Measurements from ENCODE around the gene SDK1. TPM values are rescaled to one million over a fixed set of nuclear protein-coding genes. Genes with fewer than 3 reads are reported as not detected.

The SDK1 gene
- total and polyA plus RNA-seq, 11 donors = 2.2 to 5.8 (median 3.4) TPM

DNA sequence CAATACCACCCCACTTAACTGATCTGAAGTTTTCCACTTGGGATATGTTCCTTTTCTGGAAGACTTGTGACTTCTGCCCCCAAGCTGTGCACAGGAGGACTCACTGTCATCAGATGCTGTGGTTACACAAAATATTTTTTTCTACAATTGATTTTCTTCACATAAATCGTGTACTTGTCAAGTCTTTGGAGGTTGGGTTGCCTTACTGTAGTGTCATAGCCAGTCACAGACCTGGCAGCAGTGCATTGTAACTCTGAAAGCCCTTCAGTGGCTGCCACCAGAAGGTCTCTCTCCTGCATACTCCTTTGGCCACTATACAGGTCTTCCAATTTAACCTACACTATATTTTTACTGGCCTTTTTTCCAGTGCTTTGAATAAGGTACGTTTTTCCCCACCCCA lies 73.2 kb downstream of the SDK1 start:
- Histone ChIP-seq H3K4me3 (no peak overlapping the region), H3K9me3 (no peaks in the 10 kb centered on the region), H3K27ac (no peak overlapping the region), H3K27me3 (peaks cover 0 to 6% (median 0%) of the 10 kb centered on the region in 9 donors), H3K36me3 (no peaks in the 10 kb centered on the region), H3K4me1 (peaks cover 0 to 6% (median 0%) of the 10 kb centered on the region in 12 donors)
- WGBS, 4 donors = 64 to 69% (median 66%) methylated on average over 2 of the region's 2 CpGs
- TF ChIP-seq, protein P1, sequence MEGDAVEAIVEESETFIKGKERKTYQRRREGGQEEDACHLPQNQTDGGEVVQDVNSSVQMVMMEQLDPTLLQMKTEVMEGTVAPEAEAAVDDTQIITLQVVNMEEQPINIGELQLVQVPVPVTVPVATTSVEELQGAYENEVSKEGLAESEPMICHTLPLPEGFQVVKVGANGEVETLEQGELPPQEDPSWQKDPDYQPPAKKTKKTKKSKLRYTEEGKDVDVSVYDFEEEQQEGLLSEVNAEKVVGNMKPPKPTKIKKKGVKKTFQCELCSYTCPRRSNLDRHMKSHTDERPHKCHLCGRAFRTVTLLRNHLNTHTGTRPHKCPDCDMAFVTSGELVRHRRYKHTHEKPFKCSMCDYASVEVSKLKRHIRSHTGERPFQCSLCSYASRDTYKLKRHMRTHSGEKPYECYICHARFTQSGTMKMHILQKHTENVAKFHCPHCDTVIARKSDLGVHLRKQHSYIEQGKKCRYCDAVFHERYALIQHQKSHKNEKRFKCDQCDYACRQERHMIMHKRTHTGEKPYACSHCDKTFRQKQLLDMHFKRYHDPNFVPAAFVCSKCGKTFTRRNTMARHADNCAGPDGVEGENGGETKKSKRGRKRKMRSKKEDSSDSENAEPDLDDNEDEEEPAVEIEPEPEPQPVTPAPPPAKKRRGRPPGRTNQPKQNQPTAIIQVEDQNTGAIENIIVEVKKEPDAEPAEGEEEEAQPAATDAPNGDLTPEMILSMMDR (IDR thresholded peaks at IDR 0.05) = no peak
- no peak for TF ChIP-seq POLR2A (IDR thresholded peaks at IDR 0.05)
- DNase-seq (no peak), ATAC-seq (no peak)
- intact Hi-C loops (cut with DNase I) = no loop called here

DNA sequence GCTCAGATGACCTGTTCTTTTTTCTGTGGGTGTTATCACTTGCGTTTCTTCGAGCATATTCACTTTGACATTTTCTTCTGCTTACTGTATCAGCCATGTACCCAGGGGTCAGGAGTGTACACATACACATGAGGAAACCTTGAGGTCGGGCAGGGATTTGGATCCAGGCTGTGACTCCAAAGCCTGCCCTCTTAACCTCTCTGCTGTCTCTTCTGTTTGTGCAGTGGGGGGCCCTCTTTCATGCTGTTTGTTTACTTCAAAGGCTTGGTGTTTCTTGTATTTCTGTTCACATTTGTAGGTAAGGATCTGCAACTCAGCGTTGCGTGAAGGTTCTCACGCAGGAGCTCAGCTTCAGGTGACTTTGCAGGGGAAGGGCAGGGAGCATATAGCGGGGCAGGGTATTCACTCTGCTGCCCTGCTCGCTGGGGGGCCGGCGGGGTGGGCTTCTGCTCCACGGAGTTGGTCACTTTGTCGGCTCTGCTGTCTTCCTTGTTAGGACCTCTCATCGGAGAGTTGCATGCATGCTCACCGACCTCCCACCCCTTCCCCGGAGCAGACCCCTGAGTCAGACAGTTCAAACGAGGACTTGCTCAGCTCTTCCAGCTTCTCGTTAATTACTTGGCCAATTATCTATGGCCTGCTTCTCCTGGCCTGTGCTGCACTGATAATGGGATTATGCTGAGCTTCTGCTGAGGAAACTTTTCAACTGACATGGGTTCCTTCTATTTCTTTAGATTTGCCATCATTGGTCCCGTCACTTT lies 77.5 kb downstream of the SDK1 start:
- Histone ChIP-seq H3K9me3 (no peaks in the 10 kb centered on the region), H3K36me3 (no peaks in the 10 kb centered on the region), H3K27me3 (peaks cover 0 to 6% (median 0%) of the 10 kb centered on the region in 9 donors), H3K4me1 (no peaks in the 10 kb centered on the region), H3K27ac (no peak overlapping the region), H3K4me3 (no peak overlapping the region)
- DNase-seq (no peak), ATAC-seq (no peak)
- 74 to 88% (median 76%) methylated on average over 18 of the region's 18 CpGs for WGBS, 4 donors
- intact Hi-C loops (cut with DNase I) = no loop called here
- TF ChIP-seq POLR2A (IDR thresholded peaks at IDR 0.05) = no peak
- TF ChIP-seq, protein P1 (IDR thresholded peaks at IDR 0.05) = no peak

DNA sequence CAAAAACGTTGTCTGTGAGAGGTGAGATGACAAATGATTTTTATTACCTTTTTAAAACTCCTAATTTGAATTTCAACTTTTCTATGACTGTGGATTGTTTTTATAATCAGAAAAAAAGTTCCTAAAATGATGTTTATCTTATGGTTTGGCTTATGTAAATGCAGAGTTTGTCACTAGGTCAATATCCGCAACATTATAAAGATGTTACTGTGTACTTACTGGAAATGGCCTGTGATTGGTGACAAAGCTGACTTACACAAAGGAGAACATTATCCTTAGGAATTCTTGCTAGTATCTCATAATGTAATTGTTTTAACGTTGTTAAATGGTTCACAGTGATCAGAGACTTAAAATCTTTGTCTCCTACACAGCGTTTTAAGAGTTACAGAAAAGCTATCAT lies 79.0 kb downstream of the SDK1 start:
- no peak for DNase-seq
- intact Hi-C loops (cut with DNase I) = no loop called here
- H3K27ac ChIP-seq = no peak overlapping the region
- H3K4me1 ChIP-seq = no peaks in the 10 kb centered on the region
- H3K36me3 ChIP-seq = no peaks in the 10 kb centered on the region
- 77 to 85% (median 81%) methylated on average over 4 of the region's 4 CpGs for WGBS, 4 donors
- peaks cover 0 to 6% (median 0%) of the 10 kb centered on the region in 9 donors for H3K27me3 ChIP-seq
- no peak for ATAC-seq
- no peak for TF ChIP-seq POLR2A (IDR thresholded peaks at IDR 0.05)
- TF ChIP-seq, protein P1 (IDR thresholded peaks at IDR 0.05) = no peak
- H3K4me3 ChIP-seq = no peak overlapping the region
- no peaks in the 10 kb centered on the region for H3K9me3 ChIP-seq

DNA sequence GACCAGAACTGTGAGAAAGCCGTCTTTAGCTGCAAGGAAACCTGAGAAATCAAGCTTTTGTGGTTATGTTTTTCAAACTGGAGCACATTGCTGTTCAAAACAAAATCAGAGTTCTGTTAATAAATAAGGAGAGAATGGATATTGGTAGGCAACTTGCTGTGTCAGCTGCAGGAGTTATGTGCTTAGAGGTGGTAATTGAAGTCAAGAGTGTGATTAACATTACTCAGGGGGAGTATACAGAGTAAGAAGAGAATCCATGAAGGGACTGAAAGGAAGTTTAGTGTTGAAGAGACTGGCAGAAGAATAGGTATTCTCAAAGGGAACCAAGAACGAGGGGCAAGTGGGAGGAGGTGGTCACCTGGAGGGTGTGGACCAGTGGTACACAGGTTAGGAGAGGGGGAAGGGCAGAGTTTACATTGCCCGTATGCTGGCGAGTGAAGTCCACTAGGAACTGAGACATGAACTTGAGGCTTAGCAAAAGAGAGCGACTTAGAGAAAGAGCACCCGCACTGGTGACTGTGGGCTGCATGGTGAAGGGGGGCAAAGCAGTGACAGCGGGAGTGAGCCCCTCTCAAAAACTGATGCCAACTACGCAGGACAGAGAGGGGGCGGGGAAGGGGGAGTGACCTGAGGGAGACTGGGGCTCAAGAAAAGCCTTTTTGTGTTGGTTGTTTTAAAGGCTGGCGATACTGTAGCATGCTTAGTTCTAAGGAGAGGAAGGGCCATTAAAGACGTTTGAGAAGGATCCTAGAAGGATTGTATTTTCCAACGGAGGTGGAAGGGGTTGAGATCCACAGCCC lies 80.0 kb downstream of the SDK1 start:
- DNase-seq (no peak), ATAC-seq (no peak)
- Histone ChIP-seq H3K27ac (no peak overlapping the region), H3K4me1 (no peaks in the 10 kb centered on the region), H3K36me3 (no peaks in the 10 kb centered on the region), H3K9me3 (no peaks in the 10 kb centered on the region), H3K27me3 (peaks cover 0 to 6% (median 0%) of the 10 kb centered on the region in 9 donors), H3K4me3 (no peak overlapping the region)
- no peak for TF ChIP-seq POLR2A (IDR thresholded peaks at IDR 0.05)
- TF ChIP-seq, protein P1 (IDR thresholded peaks at IDR 0.05) = no peak
- intact Hi-C loops (cut with DNase I) = no loop called here
- WGBS, 4 donors = 69 to 80% (median 77%) methylated on average over 12 of the region's 12 CpGs
